HG03095 (cell line): Measurements from ENCODE around the gene ST6GAL1.
A peak's percentile ranks its signal among the peaks of the same experiment; 100 is the strongest.

Source experiments
- ATAC-seq: cut with Tn5 transposase; IDR thresholded peaks from one replicate; pipeline ENCODE4 v1.9.1; 2021; ENCODE audit warnings: moderate library complexity; ENCODE audit not compliant: unreplicated experiment

Gene ST6GAL1

DNA sequence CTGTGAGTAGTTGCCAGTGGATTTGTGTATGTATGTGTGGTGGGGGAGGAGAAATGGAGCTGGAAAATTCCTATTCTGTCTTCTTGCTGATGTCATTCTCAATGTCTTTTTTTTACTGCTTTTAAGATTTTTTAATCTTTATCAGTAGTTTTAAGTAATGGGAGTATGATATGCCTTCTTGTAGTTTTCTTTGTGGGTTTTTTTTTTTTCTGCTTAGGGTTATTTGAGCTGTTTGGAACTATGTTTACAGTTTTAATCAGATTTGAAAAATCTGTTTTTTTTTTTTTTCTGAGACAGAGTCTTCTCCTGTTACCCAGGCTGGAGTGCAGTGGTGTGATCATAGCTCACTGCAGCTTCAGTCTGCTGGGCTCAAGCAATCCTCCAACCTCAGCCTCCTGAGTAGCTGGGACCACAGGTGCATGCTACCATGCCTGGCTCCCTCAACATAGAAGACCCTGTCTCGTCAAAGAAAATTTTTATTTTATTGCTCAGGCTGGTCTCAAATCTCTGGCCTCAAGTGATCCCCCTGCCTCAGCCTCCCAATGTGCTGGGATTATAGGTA, 171.8 kb downstream of the ST6GAL1 start:
- ATAC-seq: no peak

- ATAC-seq: no peak
Observed at GRCh38 chr3:187103251-187103650, 172.9 kb downstream of the ST6GAL1 start.

DNA sequence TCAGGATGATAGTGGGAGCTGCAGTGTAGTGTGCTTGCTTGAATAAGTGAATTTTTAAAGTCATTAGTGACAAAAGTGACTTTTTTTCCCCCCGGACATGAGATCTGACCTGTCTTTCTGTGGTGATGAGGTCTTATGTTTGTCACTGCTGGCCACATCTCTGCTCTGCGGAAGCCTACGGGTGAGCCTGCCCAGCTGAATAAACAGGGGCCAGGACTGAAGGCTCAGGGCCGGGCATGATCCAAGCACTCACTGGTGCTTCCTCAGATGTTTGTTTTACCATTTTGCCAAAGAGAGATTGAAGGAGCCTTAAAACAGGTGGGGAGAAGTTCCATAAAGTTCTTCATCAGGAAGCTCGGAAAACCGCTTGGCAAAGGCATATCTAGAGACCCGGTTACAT, 174.0 kb downstream of the ST6GAL1 start:
- ATAC-seq: no peak

DNA sequence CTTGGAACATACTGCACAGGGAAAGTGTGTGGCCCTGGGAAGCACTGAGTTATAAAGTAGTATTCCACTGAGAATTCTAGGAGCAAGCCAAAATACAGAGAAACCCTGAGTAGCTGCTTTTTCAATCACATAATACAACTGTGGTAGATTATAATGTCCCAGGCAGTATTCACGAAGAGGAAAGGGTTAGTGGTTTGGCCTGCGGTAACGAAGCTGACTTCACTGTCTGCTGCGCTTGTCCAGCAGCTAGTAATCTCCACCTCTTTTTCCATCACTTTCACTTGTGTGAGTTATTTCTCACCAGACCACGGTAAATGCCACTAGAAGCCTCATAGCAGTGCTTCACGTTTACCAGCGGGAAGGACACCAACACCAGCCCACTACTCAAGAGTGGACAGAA, 174.6 kb downstream of the ST6GAL1 start:
- no peak for ATAC-seq

GRCh38 chr3:187105700-187106099, 175.4 kb downstream of the ST6GAL1 start:
- no peak for ATAC-seq

GRCh38 chr3:187107989-187108388, 177.7 kb downstream of the ST6GAL1 start:
- ATAC-seq: no peak

GRCh38 chr3:187110156-187110555, 179.8 kb downstream of the ST6GAL1 start:
- ATAC-seq: no peak

DNA sequence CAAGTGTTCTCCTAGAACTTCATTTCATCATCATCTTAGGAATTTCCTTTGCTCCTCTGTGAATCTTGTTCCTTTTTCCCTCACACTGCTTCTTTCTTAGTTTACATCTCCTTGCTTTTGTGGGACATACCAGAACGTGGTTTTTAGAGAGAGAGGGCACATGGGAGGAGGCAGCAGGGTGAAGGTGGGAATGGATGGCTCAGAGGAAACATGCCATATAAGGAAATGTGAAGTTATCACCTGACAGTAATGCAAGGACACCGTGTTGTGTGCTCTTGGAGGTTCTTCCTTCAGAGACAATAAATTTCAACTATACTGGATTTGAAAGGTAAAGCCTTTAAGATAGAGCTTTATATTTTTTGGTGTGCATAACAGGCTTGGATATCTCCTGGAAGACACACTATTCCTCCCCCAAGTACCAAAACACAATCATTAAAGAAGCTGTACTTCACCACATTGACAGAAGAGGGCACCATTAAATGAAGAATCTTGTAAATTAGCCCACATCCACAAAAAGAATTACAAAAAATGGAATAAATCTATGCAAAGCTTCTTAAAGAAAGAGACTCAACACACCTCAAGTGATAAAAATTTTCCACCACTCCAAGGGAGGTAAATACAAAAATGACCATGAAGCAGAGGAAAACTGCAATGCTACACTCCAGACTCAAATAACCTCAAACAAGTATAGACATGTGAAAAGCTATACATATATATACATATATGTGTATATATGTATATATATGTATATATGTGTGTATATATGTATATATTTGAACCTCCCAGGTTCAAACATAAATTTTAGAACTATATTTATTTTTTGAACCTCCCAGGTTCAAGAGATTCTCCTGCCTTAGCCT, 182.8 kb downstream of the ST6GAL1 start:
- no peak for ATAC-seq

GRCh38 chr3:187114511-187114910, 184.2 kb downstream of the ST6GAL1 start:
- ATAC-seq: no peak

- ATAC-seq: no peak
Observed at GRCh38 chr3:187120326-187120725, 190.0 kb downstream of the ST6GAL1 start.

DNA sequence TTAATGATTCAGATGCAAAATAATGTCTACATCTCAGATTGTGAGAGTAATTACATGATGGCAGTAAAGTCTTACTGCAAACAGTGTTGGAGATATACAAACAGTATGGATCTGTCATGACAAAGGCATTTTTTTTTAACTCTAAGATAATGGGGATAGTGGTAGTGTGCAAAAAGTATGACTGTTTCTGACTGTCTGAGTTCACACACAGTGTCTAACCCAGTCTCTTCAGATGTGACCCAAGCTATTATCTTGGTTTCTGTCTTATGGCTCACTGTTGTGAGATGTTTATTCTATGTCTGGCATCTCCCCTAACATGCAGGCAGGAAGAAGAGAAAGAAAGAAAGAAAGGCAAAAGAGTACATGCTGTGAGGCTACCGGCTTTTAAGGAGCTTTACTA, 191.9 kb downstream of the ST6GAL1 start:
- ATAC-seq: no peak

- ATAC-seq: peak; percentile 87
Observed at GRCh38 chr3:187125319-187126031, 195.1 kb downstream of the ST6GAL1 start.
